GM18511 (cell line): Measurements from ENCODE around the gene TSFM.
"Not testable (repeated sequence)": the region's sequence is repeated elsewhere in the genome, so short reads cannot be mapped to it uniquely, and the experiment has no call there.

ENCODE experiments used
- ATAC-seq: cut with Tn5 transposase; IDR thresholded peaks from one replicate; pipeline ENCODE4 v1.9.1; 2021; ENCODE audit warnings: mild to moderate bottlenecking, moderate library complexity; ENCODE audit not compliant: unreplicated experiment

The TSFM gene

DNA sequence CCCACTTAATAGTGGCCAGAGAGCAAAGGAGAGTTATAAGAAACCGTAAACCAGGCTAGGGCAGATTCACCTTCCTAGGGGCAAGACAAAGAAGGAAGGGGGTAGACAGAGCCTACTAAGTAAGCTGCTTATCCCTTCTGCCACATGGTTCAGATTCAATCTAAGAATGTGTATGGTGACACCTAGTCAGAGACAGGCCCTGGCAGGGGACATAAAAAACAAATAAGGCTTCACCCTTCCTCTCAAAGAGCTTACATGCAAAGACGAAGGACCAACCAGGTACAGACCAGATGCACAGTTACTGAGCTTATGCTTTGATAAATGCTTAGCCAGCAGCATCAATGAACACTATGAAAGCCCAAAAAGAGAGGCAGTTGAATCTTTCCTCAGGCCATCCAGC lies 20.1 kb upstream of the TSFM start:
- ATAC-seq, result no peak

DNA sequence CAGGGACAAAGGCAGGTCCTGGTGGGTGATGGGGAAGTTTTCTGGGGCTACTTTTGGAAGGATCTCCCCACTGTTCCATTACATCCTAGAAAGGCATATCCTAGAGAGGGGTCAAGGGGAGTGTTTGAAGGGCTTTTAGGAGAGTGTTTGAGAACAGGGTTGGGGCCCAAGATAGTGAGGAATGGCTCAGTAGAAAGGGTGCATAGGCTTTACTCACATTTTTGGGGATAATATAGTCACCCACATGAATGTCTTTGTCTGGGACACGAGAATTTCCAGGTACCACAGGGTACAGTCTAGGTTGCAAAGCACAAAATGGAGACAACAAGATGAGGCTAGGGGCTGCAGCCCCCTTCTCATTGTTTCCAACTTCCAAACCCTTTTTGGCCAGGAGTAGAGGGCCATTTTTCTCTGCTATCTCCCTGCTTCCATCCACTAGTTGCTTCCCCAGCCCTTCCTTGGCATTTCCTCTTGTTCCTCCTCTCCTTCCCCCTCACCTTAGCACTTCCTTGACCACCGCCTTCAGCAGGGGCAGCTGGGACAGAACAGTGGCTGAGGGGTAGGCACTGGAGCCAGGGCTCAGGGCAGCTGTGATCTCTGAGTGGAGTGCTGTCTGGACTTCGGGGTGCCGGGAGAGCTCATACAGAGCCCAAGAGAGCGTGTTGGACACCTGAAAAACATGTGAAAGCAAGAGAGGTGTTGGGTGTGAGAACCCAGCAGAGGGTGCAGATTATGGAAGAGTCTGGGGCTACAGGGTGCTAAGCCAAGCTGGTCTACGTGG lies 18.5 kb upstream of the TSFM start:
- ATAC-seq, result no peak

GRCh38 chr12:57764662-57765002 lies 18.0 kb upstream of the TSFM start:
- ATAC-seq, result peak; percentile 15

DNA sequence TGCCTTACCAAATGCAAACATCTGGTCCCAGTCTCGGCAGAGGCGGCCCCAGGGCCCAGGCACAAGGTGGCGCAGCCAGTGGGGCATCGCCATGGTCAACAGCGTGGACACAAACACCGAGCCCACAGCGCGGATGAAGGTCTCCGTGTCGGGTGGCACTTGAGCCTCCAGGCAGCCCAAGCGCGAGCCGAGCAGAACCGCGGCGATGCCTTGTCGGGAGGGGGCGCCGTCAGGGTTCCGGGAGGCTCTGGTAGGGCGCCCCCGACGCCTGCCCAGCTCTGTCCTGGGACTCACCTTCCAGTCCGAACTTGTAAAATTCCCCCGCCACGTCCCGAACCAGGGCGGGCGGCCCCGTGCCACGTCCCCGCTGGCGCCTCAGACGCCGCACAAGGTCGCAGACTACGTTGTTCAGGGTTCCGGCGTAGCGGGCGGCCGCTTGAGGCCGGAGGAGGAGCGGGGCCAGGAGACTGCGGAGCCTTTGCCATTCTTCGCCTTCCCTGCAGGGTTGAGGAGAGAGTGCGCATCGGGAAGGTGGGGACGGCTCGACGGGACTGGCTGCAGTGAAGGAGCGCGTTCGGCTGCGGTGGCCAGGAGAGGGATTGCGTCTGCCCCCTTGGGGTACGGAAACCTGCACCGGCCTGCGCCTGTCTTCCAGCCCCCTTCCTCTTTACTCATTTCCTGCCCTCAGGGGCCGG lies 17.4 kb upstream of the TSFM start:
- peak; percentile 71 for ATAC-seq

- ATAC-seq, result no peak
Measured at GRCh38 chr12:57765698-57766463, 16.7 kb upstream of the TSFM start.

GRCh38 chr12:57766464-57767304 lies 15.9 kb upstream of the TSFM start, which contains the start of gene CYP27B1:
CYP27B1 (minus strand) TSS chr12:57767078; CDS start chr12:57767041, 37 bp downstream.
- no peak for ATAC-seq

DNA sequence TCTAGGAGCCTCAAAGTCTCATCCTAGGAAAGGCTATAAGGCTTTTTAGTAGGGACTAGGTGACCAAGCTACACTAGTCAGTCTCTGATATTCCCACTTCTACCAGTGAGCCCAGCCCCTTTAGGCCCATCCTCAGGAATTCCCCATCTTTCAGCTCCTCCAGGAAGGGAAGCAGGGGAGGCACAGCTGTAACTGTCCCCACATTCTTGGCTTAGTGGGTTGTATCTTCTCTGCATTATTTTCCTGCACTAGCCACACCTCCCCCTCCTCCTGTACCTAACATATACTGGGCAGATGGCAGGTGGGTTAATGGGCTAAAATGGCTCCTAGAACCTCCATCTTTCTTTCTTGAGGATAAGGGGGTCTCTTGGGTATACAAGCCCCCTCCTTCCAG lies 15.3 kb upstream of the TSFM start:
- ATAC-seq, result no peak

DNA sequence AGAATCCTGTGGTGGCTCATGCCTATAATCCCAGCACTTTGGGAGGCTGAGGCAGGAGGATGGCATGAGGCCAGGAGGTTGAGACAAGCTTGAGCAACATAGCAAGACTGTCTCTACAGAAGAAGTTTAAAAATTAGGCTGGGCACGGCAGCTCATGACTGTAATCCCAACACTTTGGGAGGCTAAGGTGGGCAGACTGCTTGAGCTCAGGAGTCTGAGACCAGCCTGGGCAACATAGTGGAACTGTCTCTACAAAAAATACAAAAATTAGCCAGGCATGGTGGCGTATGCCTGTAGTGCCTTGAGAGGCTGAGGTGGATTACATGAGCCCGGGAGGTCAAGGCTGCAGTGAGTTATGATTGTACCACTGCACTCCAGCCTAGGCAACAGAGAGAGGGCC lies 14.7 kb upstream of the TSFM start:
- ATAC-seq, result no peak

DNA sequence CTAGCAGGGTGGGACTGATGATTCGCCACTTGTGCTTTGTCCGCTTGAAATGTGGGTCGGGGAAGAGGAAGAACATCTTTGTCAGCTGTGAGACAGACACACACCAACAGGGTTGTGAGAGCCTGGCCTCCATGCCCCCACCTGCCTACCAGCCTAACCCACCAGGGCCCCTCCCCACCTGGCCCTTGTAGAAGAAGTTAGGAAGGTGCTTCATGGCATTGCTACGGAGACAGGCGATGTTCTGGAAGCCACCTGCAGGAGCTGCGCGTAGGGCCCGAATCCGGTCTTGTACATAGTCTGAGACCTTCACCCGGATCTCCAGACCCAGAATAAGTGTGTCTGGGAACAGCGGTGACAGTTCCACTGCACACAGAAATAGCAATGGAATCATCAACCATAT lies 13.0 kb upstream of the TSFM start:
- ATAC-seq, result no peak

DNA sequence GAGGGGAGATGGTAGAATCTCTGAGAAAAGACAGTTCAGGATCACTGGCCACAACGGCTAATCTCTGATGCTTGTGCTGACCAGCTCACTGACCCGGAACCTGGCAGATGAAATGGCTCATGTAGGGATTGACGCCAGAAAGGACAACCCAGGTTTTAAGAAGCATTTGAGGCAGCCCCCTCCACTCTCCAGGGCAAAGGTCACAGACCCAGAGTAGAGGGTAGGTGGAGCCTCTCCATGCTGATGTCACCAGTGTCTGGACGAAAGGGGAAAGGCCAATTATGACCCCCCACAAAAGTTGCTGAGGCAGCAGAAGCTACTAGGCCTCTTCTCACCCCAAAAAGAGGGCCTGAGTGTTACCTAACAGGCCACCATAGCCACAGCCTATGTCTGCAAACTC lies 11.9 kb upstream of the TSFM start:
- ATAC-seq, result no peak

- ATAC-seq, result peak; percentile 80
Measured at GRCh38 chr12:57771236-57771872, 11.2 kb upstream of the TSFM start.

- ATAC-seq, result peak; percentile 86
Measured at GRCh38 chr12:57771873-57772428, 10.6 kb upstream of the TSFM start, which contains the start of gene METTL1. METTL1 (minus strand) TSS chr12:57772105; CDS start chr12:57772083, 22 bp downstream.

- peak; percentile 31 for ATAC-seq
Measured at GRCh38 chr12:57772429-57773322, 9.9 kb upstream of the TSFM start, which contains the start of gene EEF1AKMT3. EEF1AKMT3 (plus strand) TSS chr12:57772614; CDS start chr12:57772725, 111 bp downstream.

GRCh38 chr12:57774634-57775033 lies 8.0 kb upstream of the TSFM start:
- ATAC-seq, result not testable (repeated sequence)

DNA sequence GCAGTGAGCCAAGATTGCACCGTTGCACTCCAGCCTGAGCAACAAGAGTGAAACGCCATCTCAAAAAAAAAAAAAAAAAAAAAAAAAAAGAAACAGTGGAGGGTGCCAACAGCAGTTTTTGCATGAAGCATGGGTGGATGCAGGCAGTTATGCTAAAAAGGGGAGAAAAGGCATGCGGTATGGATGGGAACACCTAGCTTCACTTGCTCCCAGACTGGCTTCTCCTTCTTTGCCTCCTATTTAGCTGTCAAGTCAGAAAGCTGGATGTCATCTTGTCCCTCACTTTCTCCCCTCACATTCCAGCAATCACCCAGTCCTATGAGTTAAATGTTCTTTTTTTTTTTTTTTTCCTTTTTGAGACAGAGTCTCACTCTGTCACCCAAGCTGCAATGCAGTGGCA lies 7.5 kb upstream of the TSFM start:
- no peak for ATAC-seq

- no peak for ATAC-seq
Measured at GRCh38 chr12:57775563-57776246, 6.9 kb upstream of the TSFM start.

DNA sequence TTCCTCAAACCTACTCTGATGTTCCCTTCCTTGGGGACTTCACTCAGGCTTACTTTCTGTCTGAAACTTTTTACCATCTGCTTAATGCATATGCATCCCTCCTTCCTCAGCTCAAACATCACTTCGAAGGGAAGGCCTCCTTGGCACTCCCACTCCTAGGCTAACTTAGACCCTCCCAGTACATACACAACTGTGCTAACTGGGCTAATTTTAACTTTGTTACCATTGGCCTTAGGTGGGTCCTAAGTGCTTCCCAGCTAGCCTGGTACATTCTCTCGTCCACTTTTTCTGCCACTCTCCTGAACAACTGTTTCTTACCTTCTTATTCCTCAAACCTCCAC lies 6.4 kb upstream of the TSFM start:
- no peak for ATAC-seq

DNA sequence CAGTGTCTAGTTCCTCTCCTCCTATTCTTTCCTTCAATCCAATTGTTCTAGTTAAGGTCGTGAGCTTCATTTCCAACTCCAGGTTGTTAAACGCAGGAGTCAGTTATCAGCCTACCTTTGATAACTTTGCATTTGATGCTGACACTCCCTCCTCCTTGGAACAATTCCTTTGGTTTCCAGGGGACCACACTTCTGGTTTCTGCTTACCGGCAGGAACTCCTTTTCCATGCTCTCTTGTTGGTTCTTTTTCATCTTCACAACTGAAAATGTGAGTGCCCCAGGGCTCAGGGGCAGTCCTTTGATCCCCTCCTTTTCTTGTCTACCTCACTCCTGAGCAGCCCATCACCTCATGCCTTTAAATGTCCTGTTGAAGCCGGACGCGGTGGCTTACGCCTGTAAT lies 5.2 kb upstream of the TSFM start:
- ATAC-seq, result no peak
